Endothelial cell of umbilical vein (primary cell): ENCODE results near the gene SMAD7. TPM values are rescaled to one million over a fixed set of nuclear protein-coding genes. Genes with fewer than 3 reads are reported as not detected.

Experiments
- BruUV-seq: library from RNA; stranded (reverse); fragments of 400-500 nt; replicated peaks from 2 replicates; lab custom pipeline; 2021; lab: Mats Ljungman, UMichigan
- CTCF ChIA-PET: fragments of 300-600, 350-600 bp; sonication (Branson Sonifier 250); formaldehyde crosslinking; loops from one replicate; lab custom pipeline; 2021; ENCODE audit warnings: antibody characterized with exemption, inconsistent platforms; lab: Charles Lee
- POLR2A ChIA-PET: fragments of 300-600, 350-600 bp; sonication (Branson Sonifier 250); formaldehyde crosslinking; loops from one replicate; lab custom pipeline; 2021; ENCODE audit warnings: antibody characterized with exemption, inconsistent platforms; lab: Charles Lee
- DNase-seq: peaks from one replicate; pipeline ENCODE4 v3.0.0-alpha.2; 2011; ENCODE audit warnings: low read depth, low spot score
- FAIRE-seq: peaks from 2 replicates; lab custom pipeline; 2011; peaks lifted over from hg19 to GRCh38; lab: Jason Lieb, UNC
- H2AFZ ChIP-seq: 2 replicates; pipeline ENCODE4 v1.6.0; 2012; ENCODE audit warnings: low read depth, low read length, control low read depth, inconsistent platforms
- H3K27ac ChIP-seq: 2 replicates; pipeline ENCODE4 v1.5.1; 2011; ENCODE audit warnings: low read depth, mild to moderate bottlenecking, control low read depth, low read length, moderate library complexity; ENCODE audit not compliant: insufficient read depth
- H3K27me3 ChIP-seq, 2 experiments: 2 replicates each; pipeline versions ENCODE4 v1.6.0 to v1.6.1; 2011; ENCODE audit warnings: low read length in 2 of 2, mixed read lengths in 1 of 2; ENCODE audit not compliant: control insufficient read depth in 2 of 2, insufficient read depth in 2 of 2
- H3K36me3 ChIP-seq, 2 experiments: 2 replicates in 1 of 2; 3 replicates in 1 of 2; pipeline ENCODE4 v1.5.1; 2011; ENCODE audit warnings: low read length in 2 of 2, mild to moderate bottlenecking in 1 of 2, moderate library complexity in 1 of 2; ENCODE audit not compliant: control insufficient read depth in 2 of 2, insufficient read depth in 2 of 2; ENCODE audit errors: extremely low read depth in 1 of 2
- H3K4me1 ChIP-seq: 3 replicates; pipeline ENCODE4 v1.5.1; 2011; ENCODE audit warnings: mild to moderate bottlenecking, low read length; ENCODE audit not compliant: control insufficient read depth, insufficient read depth; ENCODE audit errors: extremely low read depth
- H3K4me2 ChIP-seq: 2 replicates; pipeline ENCODE4 v1.6.1; 2011; ENCODE audit warnings: low read length, control low read depth, mixed read lengths; ENCODE audit not compliant: insufficient read depth
- H3K4me3 ChIP-seq, 3 experiments: fragments of 200-600 bp in 1 of 3; sonication (generic), shearing (Covaris generic) in 1 of 3; replicated peaks in 1 of 3; 2 replicates each; pipeline ENCODE4 v1.5.1; 2011 to 2016; ENCODE audit warnings: control low read depth in 3 of 3, low read length in 3 of 3, mild to moderate bottlenecking in 2 of 3, inconsistent platforms in 1 of 3, low read depth in 1 of 3, moderate library complexity in 1 of 3; ENCODE audit not compliant: insufficient read depth in 1 of 3
- H3K79me2 ChIP-seq: 2 replicates; pipeline ENCODE4 v1.6.0; 2012; ENCODE audit warnings: low read length, inconsistent platforms; ENCODE audit not compliant: control insufficient read depth, insufficient read depth
- H3K9ac ChIP-seq: replicated peaks from 2 replicates; pipeline ENCODE3; 2011; ENCODE audit warnings: low read length, control low read depth; ENCODE audit not compliant: insufficient read depth; ENCODE audit errors: extremely low read depth
- H3K9me1 ChIP-seq: replicated peaks from 3 replicates; pipeline ENCODE4 v1.6.0; 2011; ENCODE audit warnings: mild to moderate bottlenecking, low read length; ENCODE audit not compliant: control insufficient read depth, insufficient read depth; ENCODE audit errors: extremely low read depth
- H3K9me3 ChIP-seq: replicated peaks from 2 replicates; pipeline ENCODE4 v1.5.1; 2012; ENCODE audit warnings: low read length, inconsistent platforms; ENCODE audit not compliant: control insufficient read depth, insufficient read depth
- H4K20me1 ChIP-seq: replicated peaks from 2 replicates; pipeline ENCODE3; 2011; ENCODE audit warnings: mild to moderate bottlenecking, low read length; ENCODE audit not compliant: control insufficient read depth, insufficient read depth; ENCODE audit errors: extremely low read depth
- CTCF ChIP-seq, 2 donors: IDR thresholded peaks; 1 replicate in 1 of 2; 2 replicates in 1 of 2; pipeline ENCODE4 v1.5.1; 2011; ENCODE audit warnings: low read length in 2 of 2, mild to moderate bottlenecking in 2 of 2, moderate library complexity in 2 of 2, control low read depth in 1 of 2, inconsistent platforms in 1 of 2, low read depth in 1 of 2; ENCODE audit not compliant: insufficient read depth in 1 of 2; ENCODE audit errors: extremely low read depth in 1 of 2
- EZH2 ChIP-seq: IDR thresholded peaks from 2 replicates; pipeline ENCODE4 v1.6.1; 2012; ENCODE audit warnings: borderline replicate concordance, low read depth, mild to moderate bottlenecking, moderate library complexity, low read length, inconsistent platforms; ENCODE audit not compliant: severe bottlenecking
- FOS ChIP-seq: IDR thresholded peaks from 2 replicates; pipeline ENCODE4 v1.6.1; 2011; ENCODE audit warnings: mild to moderate bottlenecking, low read length, moderate library complexity, borderline replicate concordance; ENCODE audit not compliant: insufficient read depth
- GATA2 ChIP-seq: IDR thresholded peaks from 2 replicates; pipeline ENCODE4 v1.7.0; 2011; ENCODE audit warnings: low read depth, mild to moderate bottlenecking, moderate library complexity, mixed read lengths, low read length; ENCODE audit not compliant: insufficient read length, insufficient read depth
- JUN ChIP-seq: IDR thresholded peaks from 2 replicates; pipeline ENCODE4 v1.6.1; 2011; ENCODE audit warnings: borderline replicate concordance, low read depth; ENCODE audit not compliant: insufficient read length, insufficient read depth
- MAX ChIP-seq: IDR thresholded peaks from 2 replicates; pipeline ENCODE4 v1.6.1; 2011; ENCODE audit not compliant: insufficient read depth, insufficient read length
- MYC ChIP-seq: IDR thresholded peaks from one replicate; pipeline ENCODE4 v1.6.1; 2011; ENCODE audit warnings: mild to moderate bottlenecking, low read depth, low read length
- POLR2A ChIP-seq: IDR thresholded peaks from 2 replicates; pipeline ENCODE4 v1.6.1; 2012; ENCODE audit warnings: low read depth, mild to moderate bottlenecking, control low read depth, low read length
- POLR2AphosphoS5 ChIP-seq: IDR thresholded peaks from 2 replicates; pipeline ENCODE4 v1.6.1; 2012; ENCODE audit warnings: low read depth, mild to moderate bottlenecking, control low read depth, low read length, moderate library complexity; ENCODE audit not compliant: insufficient read depth
- dilution Hi-C: fragments of 300-500 bp; cut with MboI; formaldehyde crosslinking; loops from one replicate; pipeline ENCODE4 v1.15.0; 2019; ENCODE audit warnings: low sequenced_read_pairs; ENCODE audit not compliant: extremely low pct_ligation_motif_present
- intact Hi-C: fragments of 100-400 bp; cut with micrococcal nuclease; formaldehyde crosslinking; loops from one replicate; pipeline ENCODE4 v1.10.0; 2022
- polyA plus RNA-seq, 4 experiments: library from polyadenylated mRNA; depleted of rRNA in 3 of 4; stranded (reverse) in 3 of 4; unstranded in 1 of 4; fragments of >200 nt; gene quantifications; 2 replicates each; pipeline versions ENCODE4 v1.2.1 to v1.2.3, GENCODE V29; 2011 to 2012; ENCODE audit warnings: missing spikeins in 1 of 4
- total RNA-seq: library from RNA; stranded (reverse); gene quantifications from 2 replicates; pipeline ENCODE4 v1.2.3, GENCODE V29; 2021

Gene SMAD7
- total and polyA plus RNA-seq, 2 donors (not counting 3 experiments of a cell fraction or from before 2014, with no cell fraction given) = 3.6 to 8.0 TPM

- BruUV-seq = no TSS peak
- H2AFZ ChIP-seq = no peak overlapping the region
- ChIA-PET CTCF (no interaction called here), POLR2A (no interaction called here)
- TF ChIP-seq POLR2AphosphoS5 = no peak
- TF ChIP-seq EZH2 = no peak
- no peak for TF ChIP-seq GATA2
- no peak for TF ChIP-seq JUN
- no peak for TF ChIP-seq FOS
- TF ChIP-seq POLR2A = no peak
- TF ChIP-seq MYC = no peak
- TF ChIP-seq MAX = no peak
- no peak for TF ChIP-seq CTCF (IDR thresholded peaks at IDR 0.05; ENCODE audit: extremely low read depth in 1 of 2, insufficient read depth in 1 of 2, low read depth in 1 of 2, low read length in 2 of 2)
- no peaks in the 10 kb centered on the region for H3K36me3 ChIP-seq
- H3K4me3 ChIP-seq = no peak overlapping the region
- FAIRE-seq (no peak), DNase-seq (no peak)
- intact Hi-C loops = loop anchor here (5.0 kb wide), 1 partner anchor 278 kb away; no protein-coding TSS in a partner anchor
- H3K27ac ChIP-seq = no peak overlapping the region
- H3K79me2 ChIP-seq = no peaks in the 10 kb centered on the region
- dilution Hi-C loops = no loop called here
- no peaks in the 10 kb centered on the region for H3K27me3 ChIP-seq
- peaks cover 29% of the 10 kb centered on the region for H3K4me1 ChIP-seq
- H4K20me1 ChIP-seq = no peaks in the 10 kb centered on the region
- H3K4me2 ChIP-seq = no peak overlapping the region
- no peak overlapping the region for H3K9ac ChIP-seq
- H3K9me1 ChIP-seq = no peaks in the 10 kb centered on the region
- no peaks in the 10 kb centered on the region for H3K9me3 ChIP-seq
Observed at GRCh38 chr18:48899558-48900174, 51.1 kb downstream of the SMAD7 start.
